Endodermal cell (in vitro differentiated cells): Measurements from ENCODE around the gene STX1B. TPM values are rescaled to one million over a fixed set of nuclear protein-coding genes. Genes with fewer than 3 reads are reported as not detected.

Experiments
- DNase-seq: peaks from one replicate; pipeline ENCODE4 v3.0.0-alpha.2; 2017
- H3K27ac ChIP-seq: 2 replicates; pipeline ENCODE4 v1.5.1; 2013; ENCODE audit warnings: mild to moderate bottlenecking, low read depth, low read length, moderate library complexity
- H3K27me3 ChIP-seq: 2 replicates; pipeline ENCODE4 v1.6.1; 2013; ENCODE audit warnings: mild to moderate bottlenecking, low read length, moderate library complexity; ENCODE audit not compliant: insufficient read depth, control insufficient read depth, poor library complexity, severe bottlenecking
- H3K36me3 ChIP-seq: 2 replicates; pipeline ENCODE4 v1.7.0; 2013; ENCODE audit warnings: mild to moderate bottlenecking, low read length, moderate library complexity; ENCODE audit not compliant: control insufficient read depth, insufficient read depth
- H3K4me1 ChIP-seq: one replicate; pipeline ENCODE4 v1.7.0; 2013; ENCODE audit warnings: low read length; ENCODE audit not compliant: control insufficient read depth, insufficient read depth
- H3K4me3 ChIP-seq: 2 replicates; pipeline ENCODE4 v1.5.1; 2013; ENCODE audit warnings: mild to moderate bottlenecking, low read length, moderate library complexity
- H3K9ac ChIP-seq: 2 replicates; pipeline ENCODE4 v1.6.1; 2013; ENCODE audit warnings: mild to moderate bottlenecking, low read length, moderate library complexity; ENCODE audit not compliant: poor library complexity, severe bottlenecking; ENCODE audit errors: extremely low read depth
- H3K9me3 ChIP-seq: 2 replicates; pipeline ENCODE4 v1.6.1; 2013; ENCODE audit warnings: mild to moderate bottlenecking, low read length, moderate library complexity; ENCODE audit not compliant: control insufficient read depth
- H3K27ac Mint-ChIP-seq: 2 replicates; pipeline ENCODE4 v1.8.0; 2020; ENCODE audit warnings: mixed read lengths
- H3K27me3 Mint-ChIP-seq: 2 replicates; pipeline ENCODE4 v1.8.0; 2021; ENCODE audit warnings: mild to moderate bottlenecking, mixed read lengths; ENCODE audit not compliant: insufficient read depth
- H3K36me3 Mint-ChIP-seq: 2 replicates; pipeline ENCODE4 v1.8.0; 2020; ENCODE audit warnings: low read depth, mixed read lengths
- H3K4me1 Mint-ChIP-seq: 2 replicates; pipeline ENCODE4 v1.8.0; 2020; ENCODE audit warnings: mixed read lengths
- H3K4me3 Mint-ChIP-seq: 2 replicates; pipeline ENCODE4 v1.8.0; 2020; ENCODE audit warnings: mild to moderate bottlenecking, moderate library complexity, mixed read lengths
- H3K9me3 Mint-ChIP-seq: 2 replicates; pipeline ENCODE4 v1.8.0; 2020; ENCODE audit warnings: mild to moderate bottlenecking, mixed read lengths
- WGBS, 2 experiments: methylation state at CpG; one replicate each; pipeline versions ENCODE4 v1.1.5 to v1.1.7; 2013; ENCODE audit warnings: missing lambda C conversion rate in 2 of 2, mixed read lengths in 1 of 2; ENCODE audit not compliant: insufficient coverage in 1 of 2, insufficient read length in 1 of 2; 5-methylcytosine and 5-hydroxymethylcytosine counted together
- total RNA-seq, 2 donors: library from RNA; stranded (reverse); fragmentation: NEBNext Ultra II Directional in 1 of 2; extraction: Animal tissue kit (Norgen Biotek cat#: 25700) in 1 of 2; gene quantifications; 2 replicates in 1 of 2; 3 replicates in 1 of 2; pipeline ENCODE4 v1.2.1, GENCODE V29; 2021
- TF ChIP-seq, protein P1 (sequence below): fragments of 200-600 bp; sonication (generic); conservative IDR thresholded peaks from 2 replicates; pipeline ENCODE4 v1.5.0; 2021; ENCODE audit warnings: antibody characterized with exemption, mild to moderate bottlenecking

STX1B gene
- total RNA-seq, 2 donors from 2014 or later: 3.2 to 7.0 TPM

DNA sequence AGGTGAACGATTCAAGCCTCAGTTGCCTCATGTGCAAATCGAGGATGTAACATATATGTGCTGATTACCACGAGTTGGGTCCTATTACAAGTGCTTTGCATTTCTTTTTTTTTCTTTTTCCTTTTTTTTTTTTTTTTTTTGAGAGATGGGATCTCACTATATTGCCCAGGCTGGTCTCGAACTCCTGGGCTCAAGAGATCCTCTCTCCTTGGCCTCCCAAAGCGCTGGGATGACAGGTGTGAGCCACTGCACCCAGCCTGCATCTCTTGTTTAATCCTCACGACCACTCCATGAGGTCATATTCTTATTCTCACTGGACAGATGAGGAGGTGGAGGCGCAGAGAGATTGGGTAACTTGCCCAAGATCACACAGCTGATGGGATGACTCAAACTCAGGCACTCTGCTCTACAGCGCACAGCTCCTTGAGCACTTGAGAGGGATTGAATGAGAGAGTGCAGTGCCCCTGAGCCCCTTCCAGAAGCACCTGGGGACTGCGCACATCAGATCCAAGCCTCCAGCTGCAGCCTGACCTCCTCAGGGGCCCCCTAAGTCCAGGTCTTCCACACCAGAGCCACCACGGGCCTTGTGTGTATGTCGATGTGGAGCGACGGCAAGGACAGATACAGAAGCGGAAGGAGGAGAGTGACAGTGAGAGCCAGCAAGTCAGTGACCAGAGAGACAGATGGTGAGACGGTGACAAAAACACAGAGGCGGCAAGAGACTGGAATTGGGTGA is 4.9 kb downstream of the STX1B start:
- Mint-ChIP-seq H3K27ac (no peak overlapping the region), H3K4me1 (peaks cover 6% of the 10 kb centered on the region), H3K9me3 (no peaks in the 10 kb centered on the region), H3K4me3 (no peak overlapping the region), H3K36me3 (no peaks in the 10 kb centered on the region), H3K27me3 (peaks cover 7% of the 10 kb centered on the region)
- Histone ChIP-seq H3K27ac (no peak overlapping the region), H3K9me3 (no peaks in the 10 kb centered on the region), H3K9ac (no peak overlapping the region), H3K4me1 (no peaks in the 10 kb centered on the region), H3K4me3 (no peak overlapping the region), H3K27me3 (no peaks in the 10 kb centered on the region), H3K36me3 (no peaks in the 10 kb centered on the region)
- TF ChIP-seq, protein P1, sequence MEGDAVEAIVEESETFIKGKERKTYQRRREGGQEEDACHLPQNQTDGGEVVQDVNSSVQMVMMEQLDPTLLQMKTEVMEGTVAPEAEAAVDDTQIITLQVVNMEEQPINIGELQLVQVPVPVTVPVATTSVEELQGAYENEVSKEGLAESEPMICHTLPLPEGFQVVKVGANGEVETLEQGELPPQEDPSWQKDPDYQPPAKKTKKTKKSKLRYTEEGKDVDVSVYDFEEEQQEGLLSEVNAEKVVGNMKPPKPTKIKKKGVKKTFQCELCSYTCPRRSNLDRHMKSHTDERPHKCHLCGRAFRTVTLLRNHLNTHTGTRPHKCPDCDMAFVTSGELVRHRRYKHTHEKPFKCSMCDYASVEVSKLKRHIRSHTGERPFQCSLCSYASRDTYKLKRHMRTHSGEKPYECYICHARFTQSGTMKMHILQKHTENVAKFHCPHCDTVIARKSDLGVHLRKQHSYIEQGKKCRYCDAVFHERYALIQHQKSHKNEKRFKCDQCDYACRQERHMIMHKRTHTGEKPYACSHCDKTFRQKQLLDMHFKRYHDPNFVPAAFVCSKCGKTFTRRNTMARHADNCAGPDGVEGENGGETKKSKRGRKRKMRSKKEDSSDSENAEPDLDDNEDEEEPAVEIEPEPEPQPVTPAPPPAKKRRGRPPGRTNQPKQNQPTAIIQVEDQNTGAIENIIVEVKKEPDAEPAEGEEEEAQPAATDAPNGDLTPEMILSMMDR: no peak
- peak; percentile 32 for DNase-seq
- 86 to 89% methylated on average over 10 to 16 of the region's 16 CpGs for WGBS, 2 experiments

DNA sequence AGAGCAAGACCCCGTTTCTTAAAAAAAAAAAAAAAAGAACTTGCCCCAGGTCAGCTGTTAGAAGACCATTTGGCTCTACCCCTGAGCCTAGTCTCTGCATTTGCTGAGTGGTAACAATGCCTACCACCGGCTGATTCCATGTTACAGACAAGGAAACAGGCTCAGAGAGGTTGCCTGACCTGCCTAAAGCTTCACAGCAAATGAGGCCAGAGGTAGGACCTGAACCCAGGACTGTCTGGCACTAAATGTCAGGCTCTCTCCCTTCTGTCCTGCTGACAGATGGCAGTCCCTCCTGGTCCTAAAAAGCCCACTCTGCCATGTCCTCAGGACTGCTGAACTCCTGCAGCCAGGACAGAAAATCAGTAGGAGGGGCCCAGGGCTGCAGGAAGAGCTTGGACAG is 5.8 kb downstream of the STX1B start:
- Mint-ChIP-seq H3K36me3 (no peaks in the 10 kb centered on the region), H3K4me3 (no peak overlapping the region), H3K4me1 (peaks cover 3% of the 10 kb centered on the region), H3K27ac (no peak overlapping the region), H3K27me3 (peaks cover 2% of the 10 kb centered on the region), H3K9me3 (no peaks in the 10 kb centered on the region)
- Histone ChIP-seq H3K9ac (no peak overlapping the region), H3K4me3 (no peak overlapping the region), H3K27ac (no peak overlapping the region), H3K4me1 (no peaks in the 10 kb centered on the region), H3K36me3 (no peaks in the 10 kb centered on the region), H3K27me3 (peaks cover 1% of the 10 kb centered on the region), H3K9me3 (no peaks in the 10 kb centered on the region)
- no peak for DNase-seq
- TF ChIP-seq, protein P1: no peak
- WGBS, 2 experiments: 85 to 100% methylated on average over 2 of the region's 2 CpGs

DNA sequence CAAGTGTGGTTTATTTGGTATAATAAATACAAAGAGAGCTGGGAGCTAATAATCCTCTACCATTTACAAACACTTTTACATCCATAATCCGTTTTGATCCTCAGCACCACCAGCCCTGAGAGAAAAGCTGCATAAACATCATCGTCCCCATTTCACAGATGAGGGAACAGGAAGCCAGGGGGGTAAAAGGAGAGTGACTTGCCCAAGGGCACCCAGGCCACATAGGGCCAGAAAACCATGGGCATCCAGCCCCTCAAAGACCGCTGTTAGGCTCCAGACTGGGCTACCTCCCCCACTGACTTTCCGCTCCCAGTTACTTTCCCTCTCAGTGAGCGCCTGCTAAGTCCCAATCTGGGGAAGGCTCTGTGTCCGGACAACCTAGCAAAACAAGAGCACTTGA is 6.7 kb downstream of the STX1B start:
- Histone ChIP-seq H3K9ac (no peak overlapping the region), H3K4me1 (no peaks in the 10 kb centered on the region), H3K4me3 (no peak overlapping the region), H3K9me3 (no peaks in the 10 kb centered on the region), H3K27ac (peak overlapping the region; percentile 93), H3K36me3 (no peaks in the 10 kb centered on the region), H3K27me3 (peaks cover 11% of the 10 kb centered on the region)
- 90 to 93% methylated on average over 6 of the region's 6 CpGs for WGBS, 2 experiments
- no peaks in the 10 kb centered on the region for H3K9me3 Mint-ChIP-seq
- no peaks in the 10 kb centered on the region for H3K36me3 Mint-ChIP-seq
- DNase-seq: no peak
- no peak overlapping the region for H3K4me3 Mint-ChIP-seq
- peaks cover 10% of the 10 kb centered on the region for H3K27me3 Mint-ChIP-seq
- no peak overlapping the region for H3K27ac Mint-ChIP-seq
- H3K4me1 Mint-ChIP-seq: peaks cover 3% of the 10 kb centered on the region
- TF ChIP-seq, protein P1: no peak
